GM12878 (cell line): ENCODE results near the gene THRB.

Experiments
- CREB1 ChIP-seq: IDR thresholded peaks from 2 replicates; pipeline ENCODE4 v1.6.1; 2012; ENCODE audit warnings: low read depth, mild to moderate bottlenecking, inconsistent platforms
- ETV6 ChIP-seq, 2 experiments: fragments of 450-650 bp in 1 of 2; IDR thresholded peaks in 1 of 2; conservative IDR thresholded peaks in 1 of 2; 2 replicates each; pipeline ENCODE4 v1.6.1; 2014; ENCODE audit warnings: antibody characterized with exemption in 1 of 2, borderline replicate concordance in 1 of 2, low read depth in 1 of 2, mild to moderate bottlenecking in 1 of 2, moderate library complexity in 1 of 2
- IKZF2 ChIP-seq, 2 experiments: fragments of 450-650 bp; IDR thresholded peaks; 2 replicates each; pipeline ENCODE4 v1.6.1; 2017; ENCODE audit warnings: mild to moderate bottlenecking in 2 of 2, moderate library complexity in 2 of 2
- MTA3 ChIP-seq: IDR thresholded peaks from 2 replicates; pipeline ENCODE4 v1.6.1; 2012; ENCODE audit warnings: low read length, inconsistent platforms, borderline replicate concordance
- SMC3 ChIP-seq: IDR thresholded peaks from 2 replicates; pipeline ENCODE4 v1.6.1; 2011; ENCODE audit warnings: low read length, improper control_type of control experiment, borderline replicate concordance
- TAF1 ChIP-seq: IDR thresholded peaks from 2 replicates; pipeline ENCODE4 v1.6.1; 2011; ENCODE audit warnings: mild to moderate bottlenecking, low read depth, low read length, borderline replicate concordance
- ZNF217 ChIP-seq: fragments of 450-650 bp; IDR thresholded peaks from 2 replicates; pipeline ENCODE4 v1.6.1; 2017; ENCODE audit warnings: antibody characterized with exemption, mild to moderate bottlenecking
- TF ChIP-seq, protein P1 (sequence below), 3 experiments: IDR thresholded peaks in 2 of 3; conservative IDR thresholded peaks in 1 of 3; 2 replicates each; pipeline ENCODE4 v1.5.1; 2011; ENCODE audit warnings: low read depth in 3 of 3, low read length in 3 of 3, mild to moderate bottlenecking in 3 of 3, control low read depth in 2 of 3, moderate library complexity in 2 of 3, inconsistent platforms in 1 of 3, mixed read lengths in 1 of 3; ENCODE audit not compliant: control insufficient read depth in 2 of 3, insufficient read depth in 1 of 3; ENCODE audit errors: extremely low read depth in 1 of 3
- TF ChIP-seq, protein P2 (sequence below): IDR thresholded peaks from 2 replicates; pipeline ENCODE4 v1.6.1; 2012; ENCODE audit warnings: low read depth, low read length, improper control_type of control experiment
- TF ChIP-seq, protein P3 (sequence below): IDR thresholded peaks from 2 replicates; pipeline ENCODE4 v1.6.1; 2011; ENCODE audit warnings: mild to moderate bottlenecking, low read depth, low read length, moderate library complexity; ENCODE audit not compliant: insufficient replicate concordance

DNA sequence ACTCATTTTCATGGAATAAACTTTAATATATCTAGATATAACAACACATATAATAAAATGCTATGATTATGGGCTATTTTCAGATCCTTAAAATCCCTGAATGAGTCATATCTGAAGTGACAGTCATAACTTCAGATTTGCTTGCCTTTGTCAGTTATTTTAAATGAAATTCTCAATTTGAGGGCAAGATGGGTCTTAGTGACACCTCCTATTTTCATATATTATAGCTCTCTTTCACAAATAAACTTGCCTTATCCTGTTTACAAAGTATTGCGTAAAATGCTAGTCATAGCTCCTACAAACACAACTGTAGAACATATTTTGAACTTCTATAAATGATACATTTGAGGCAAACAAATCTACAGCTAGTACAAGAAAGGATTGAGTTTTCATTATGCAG, 6.2 kb upstream of the THRB start:
- TF ChIP-seq, protein P1, sequence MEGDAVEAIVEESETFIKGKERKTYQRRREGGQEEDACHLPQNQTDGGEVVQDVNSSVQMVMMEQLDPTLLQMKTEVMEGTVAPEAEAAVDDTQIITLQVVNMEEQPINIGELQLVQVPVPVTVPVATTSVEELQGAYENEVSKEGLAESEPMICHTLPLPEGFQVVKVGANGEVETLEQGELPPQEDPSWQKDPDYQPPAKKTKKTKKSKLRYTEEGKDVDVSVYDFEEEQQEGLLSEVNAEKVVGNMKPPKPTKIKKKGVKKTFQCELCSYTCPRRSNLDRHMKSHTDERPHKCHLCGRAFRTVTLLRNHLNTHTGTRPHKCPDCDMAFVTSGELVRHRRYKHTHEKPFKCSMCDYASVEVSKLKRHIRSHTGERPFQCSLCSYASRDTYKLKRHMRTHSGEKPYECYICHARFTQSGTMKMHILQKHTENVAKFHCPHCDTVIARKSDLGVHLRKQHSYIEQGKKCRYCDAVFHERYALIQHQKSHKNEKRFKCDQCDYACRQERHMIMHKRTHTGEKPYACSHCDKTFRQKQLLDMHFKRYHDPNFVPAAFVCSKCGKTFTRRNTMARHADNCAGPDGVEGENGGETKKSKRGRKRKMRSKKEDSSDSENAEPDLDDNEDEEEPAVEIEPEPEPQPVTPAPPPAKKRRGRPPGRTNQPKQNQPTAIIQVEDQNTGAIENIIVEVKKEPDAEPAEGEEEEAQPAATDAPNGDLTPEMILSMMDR (IDR thresholded peaks at IDR 0.05 in 2 of 3, conservative IDR thresholded peaks at IDR 0.05 in 1 of 3; ENCODE audit: control insufficient read depth in 2 of 3, extremely low read depth in 1 of 3, insufficient read depth in 1 of 3, low read depth in 3 of 3, low read length in 3 of 3), result no peak
- no peak for TF ChIP-seq MTA3
- TF ChIP-seq SMC3, result no peak
- TF ChIP-seq IKZF2 (IDR thresholded peaks at IDR 0.05), result no peak
- TF ChIP-seq, protein P2, sequence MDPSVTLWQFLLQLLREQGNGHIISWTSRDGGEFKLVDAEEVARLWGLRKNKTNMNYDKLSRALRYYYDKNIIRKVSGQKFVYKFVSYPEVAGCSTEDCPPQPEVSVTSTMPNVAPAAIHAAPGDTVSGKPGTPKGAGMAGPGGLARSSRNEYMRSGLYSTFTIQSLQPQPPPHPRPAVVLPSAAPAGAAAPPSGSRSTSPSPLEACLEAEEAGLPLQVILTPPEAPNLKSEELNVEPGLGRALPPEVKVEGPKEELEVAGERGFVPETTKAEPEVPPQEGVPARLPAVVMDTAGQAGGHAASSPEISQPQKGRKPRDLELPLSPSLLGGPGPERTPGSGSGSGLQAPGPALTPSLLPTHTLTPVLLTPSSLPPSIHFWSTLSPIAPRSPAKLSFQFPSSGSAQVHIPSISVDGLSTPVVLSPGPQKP, result no peak
- TF ChIP-seq TAF1, result no peak
- TF ChIP-seq, protein P3, sequence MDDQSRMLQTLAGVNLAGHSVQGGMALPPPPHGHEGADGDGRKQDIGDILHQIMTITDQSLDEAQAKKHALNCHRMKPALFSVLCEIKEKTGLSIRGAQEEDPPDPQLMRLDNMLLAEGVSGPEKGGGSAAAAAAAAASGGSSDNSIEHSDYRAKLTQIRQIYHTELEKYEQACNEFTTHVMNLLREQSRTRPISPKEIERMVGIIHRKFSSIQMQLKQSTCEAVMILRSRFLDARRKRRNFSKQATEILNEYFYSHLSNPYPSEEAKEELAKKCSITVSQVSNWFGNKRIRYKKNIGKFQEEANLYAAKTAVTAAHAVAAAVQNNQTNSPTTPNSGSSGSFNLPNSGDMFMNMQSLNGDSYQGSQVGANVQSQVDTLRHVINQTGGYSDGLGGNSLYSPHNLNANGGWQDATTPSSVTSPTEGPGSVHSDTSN, result no peak
- no peak for TF ChIP-seq ZNF217
- no peak for TF ChIP-seq ETV6 (conservative IDR thresholded peaks at IDR 0.05 in 1 of 2, IDR thresholded peaks at IDR 0.05 in 1 of 2; ENCODE audit: borderline replicate concordance in 1 of 2, low read depth in 1 of 2)
- no peak for TF ChIP-seq CREB1
